ENCODE measurements around the gene KDM2A. TPM values are rescaled to one million over a fixed set of nuclear protein-coding genes. Genes with fewer than 3 reads are reported as not detected.

KDM2A gene
- total RNA-seq, 1 experiment from 2014 or later, result 120 TPM

DNA sequence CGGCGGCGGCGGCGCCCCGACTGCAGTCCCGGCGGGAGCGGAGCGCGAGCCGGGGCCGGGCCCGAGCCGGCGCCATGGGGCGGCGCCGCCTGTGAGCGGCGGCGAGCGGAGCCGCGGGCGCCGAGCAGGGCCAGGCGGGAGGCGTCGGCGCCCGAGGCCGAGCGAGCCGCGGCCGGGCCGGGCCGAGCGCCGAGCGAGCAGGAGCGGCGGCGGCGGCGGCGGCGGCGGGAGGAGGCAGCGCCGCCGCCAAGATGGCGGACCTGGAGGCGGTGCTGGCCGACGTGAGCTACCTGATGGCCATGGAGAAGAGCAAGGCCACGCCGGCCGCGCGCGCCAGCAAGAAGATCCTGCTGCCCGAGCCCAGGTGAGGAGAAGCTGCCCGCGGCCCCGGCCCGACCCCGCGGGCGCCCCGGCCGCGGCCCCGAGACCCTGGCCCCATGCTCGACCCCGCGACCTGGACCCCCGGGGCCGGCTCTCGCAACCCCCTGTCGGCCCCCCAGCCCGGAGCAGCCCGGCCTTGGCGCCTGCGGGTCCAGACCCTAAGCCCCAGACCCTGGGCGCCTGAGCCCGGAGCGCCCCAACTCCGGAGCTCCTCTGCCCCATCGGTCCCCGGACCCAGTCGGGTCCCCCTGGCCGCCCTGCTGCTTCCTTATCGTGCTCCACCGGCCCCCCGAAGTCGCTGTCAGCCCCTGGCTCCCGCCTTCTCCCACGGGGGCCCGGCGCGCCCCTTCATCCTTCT lies 147.6 kb downstream of the KDM2A start, which contains the start of gene GRK2:
Gene GRK2 (plus strand): TSS at position 25 of the 739 bp plus-strand sequence. CDS start 227 bp downstream, at position 252.
- Histone ChIP-seq H3K4me1 (replicated peaks; ENCODE audit: insufficient read depth) (peaks cover 33% of the 10 kb centered on the region), H3K27ac (peak within 1 kb of the TSS; percentile 21), H3K79me2 (ENCODE audit: low read depth) (peaks cover 53% of the 10 kb centered on the region), H2AFZ (peak within 1 kb of the TSS; percentile 66; the same call in 1 of the 2 replicates), H3K9me3 (ENCODE audit: insufficient read depth, low read depth) (no peaks in the 10 kb centered on the region), H3K4me2 (peak within 1 kb of the TSS; percentile 96), H3K36me3 (ENCODE audit: low read depth) (0 out of 2 replicates have a peak, but pooled peaks cover 7% of the 10 kb centered on the region), H3F3A (ENCODE audit: insufficient read depth, low read depth) (peaks cover 38% of the 10 kb centered on the region; the same call in 1 of the 2 replicates), H3K4me3 (peak within 1 kb of the TSS; percentile 83), H3K27me3 (ENCODE audit: insufficient read depth, low read depth) (no peaks in the 10 kb centered on the region), H3K9me2 (ENCODE audit: insufficient read depth) (no peaks in the 10 kb centered on the region), H4K20me1 (ENCODE audit: insufficient read depth) (peaks cover 41% of the 10 kb centered on the region)
- no TSS peak for BruUV-seq (replicated peaks)
- TF ChIP-seq EZH2 (IDR thresholded peaks at IDR 0.05; ENCODE audit: low read depth) (no peak), CTCF (conservative IDR thresholded peaks at IDR 0.05) (no peak)
- peak in 1 of 2 experiments; percentile 40 for DNase-seq
- POLR2A ChIA-PET (ENCODE audit: unreplicated experiment), result interaction anchor here (0.6 kb wide), 2 partner anchors 51 to 895 kb away, joined by 3 to 4 read pairs; no protein-coding TSS in a partner anchor
- CTCF ChIA-PET, result interaction anchor here (0.6 to 1.3 kb wide), 4 partner anchors 14 to 1263 kb away, joined by 3 to 5 read pairs (median 4); no protein-coding TSS in a partner anchor
- intact Hi-C loops (cut with micrococcal nuclease; ENCODE audit: unreplicated experiment), result loop anchor here (1.0 kb wide), 1 partner anchor 51 kb away; no protein-coding TSS in a partner anchor

- H3K4me1 ChIP-seq (replicated peaks; ENCODE audit: insufficient read depth), result peaks cover 33% of the 10 kb centered on the region
- CTCF ChIA-PET, result interaction anchor here (0.6 to 1.3 kb wide), 4 partner anchors 21 to 1262 kb away, joined by 3 to 5 read pairs (median 4); no protein-coding TSS in a partner anchor
- TF ChIP-seq EZH2 (IDR thresholded peaks at IDR 0.05; ENCODE audit: low read depth) (no peak), CTCF (conservative IDR thresholded peaks at IDR 0.05) (no peak)
- peak overlapping the region; percentile 66; the same call in 1 of the 2 replicates for H2AFZ ChIP-seq
- POLR2A ChIA-PET (ENCODE audit: unreplicated experiment), result interaction anchor here (0.6 kb wide), 2 partner anchors 26 to 895 kb away, joined by 3 to 4 read pairs; no protein-coding TSS in a partner anchor
- BruUV-seq (replicated peaks), result TSS peak; percentile 30
- H3K9me2 ChIP-seq (ENCODE audit: insufficient read depth), result no peaks in the 10 kb centered on the region
- DNase-seq, result peak; percentile 39 to 67
- H3K4me2 ChIP-seq, result peak overlapping the region; percentile 96
- H3K4me3 ChIP-seq, result peak overlapping the region; percentile 83
- H3K79me2 ChIP-seq (ENCODE audit: low read depth), result peaks cover 61% of the 10 kb centered on the region
- H3K9me3 ChIP-seq (ENCODE audit: insufficient read depth, low read depth), result no peaks in the 10 kb centered on the region
- no peaks in the 10 kb centered on the region for H3K27me3 ChIP-seq (ENCODE audit: insufficient read depth, low read depth)
- peaks cover 49% of the 10 kb centered on the region for H4K20me1 ChIP-seq (ENCODE audit: insufficient read depth)
- intact Hi-C loops (cut with micrococcal nuclease; ENCODE audit: unreplicated experiment), result no loop called here
- peak overlapping the region; percentile 21 for H3K27ac ChIP-seq
- peaks cover 32% of the 10 kb centered on the region; the same call in 1 of the 2 replicates for H3F3A ChIP-seq (ENCODE audit: insufficient read depth, low read depth)
- 0 out of 2 replicates have a peak, but pooled peaks cover 7% of the 10 kb centered on the region for H3K36me3 ChIP-seq (ENCODE audit: low read depth)
Observed at GRCh38 chr11:67267188-67268080, 148.4 kb downstream of the KDM2A start.
